ENCODE measurements around the gene CAMTA1. TPM values are rescaled to one million over a fixed set of nuclear protein-coding genes. Genes with fewer than 3 reads are reported as not detected.
"Not testable (repeated sequence)": the region's sequence is repeated elsewhere in the genome, so short reads cannot be mapped to it uniquely, and the experiment has no call there.

Gene CAMTA1, protein sequence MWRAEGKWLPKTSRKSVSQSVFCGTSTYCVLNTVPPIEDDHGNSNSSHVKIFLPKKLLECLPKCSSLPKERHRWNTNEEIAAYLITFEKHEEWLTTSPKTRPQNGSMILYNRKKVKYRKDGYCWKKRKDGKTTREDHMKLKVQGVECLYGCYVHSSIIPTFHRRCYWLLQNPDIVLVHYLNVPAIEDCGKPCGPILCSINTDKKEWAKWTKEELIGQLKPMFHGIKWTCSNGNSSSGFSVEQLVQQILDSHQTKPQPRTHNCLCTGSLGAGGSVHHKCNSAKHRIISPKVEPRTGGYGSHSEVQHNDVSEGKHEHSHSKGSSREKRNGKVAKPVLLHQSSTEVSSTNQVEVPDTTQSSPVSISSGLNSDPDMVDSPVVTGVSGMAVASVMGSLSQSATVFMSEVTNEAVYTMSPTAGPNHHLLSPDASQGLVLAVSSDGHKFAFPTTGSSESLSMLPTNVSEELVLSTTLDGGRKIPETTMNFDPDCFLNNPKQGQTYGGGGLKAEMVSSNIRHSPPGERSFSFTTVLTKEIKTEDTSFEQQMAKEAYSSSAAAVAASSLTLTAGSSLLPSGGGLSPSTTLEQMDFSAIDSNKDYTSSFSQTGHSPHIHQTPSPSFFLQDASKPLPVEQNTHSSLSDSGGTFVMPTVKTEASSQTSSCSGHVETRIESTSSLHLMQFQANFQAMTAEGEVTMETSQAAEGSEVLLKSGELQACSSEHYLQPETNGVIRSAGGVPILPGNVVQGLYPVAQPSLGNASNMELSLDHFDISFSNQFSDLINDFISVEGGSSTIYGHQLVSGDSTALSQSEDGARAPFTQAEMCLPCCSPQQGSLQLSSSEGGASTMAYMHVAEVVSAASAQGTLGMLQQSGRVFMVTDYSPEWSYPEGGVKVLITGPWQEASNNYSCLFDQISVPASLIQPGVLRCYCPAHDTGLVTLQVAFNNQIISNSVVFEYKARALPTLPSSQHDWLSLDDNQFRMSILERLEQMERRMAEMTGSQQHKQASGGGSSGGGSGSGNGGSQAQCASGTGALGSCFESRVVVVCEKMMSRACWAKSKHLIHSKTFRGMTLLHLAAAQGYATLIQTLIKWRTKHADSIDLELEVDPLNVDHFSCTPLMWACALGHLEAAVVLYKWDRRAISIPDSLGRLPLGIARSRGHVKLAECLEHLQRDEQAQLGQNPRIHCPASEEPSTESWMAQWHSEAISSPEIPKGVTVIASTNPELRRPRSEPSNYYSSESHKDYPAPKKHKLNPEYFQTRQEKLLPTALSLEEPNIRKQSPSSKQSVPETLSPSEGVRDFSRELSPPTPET (N-terminal part only)
- 10 to 100 TPM; 45.5 to 45.6 TPM for total RNA-seq

DNA sequence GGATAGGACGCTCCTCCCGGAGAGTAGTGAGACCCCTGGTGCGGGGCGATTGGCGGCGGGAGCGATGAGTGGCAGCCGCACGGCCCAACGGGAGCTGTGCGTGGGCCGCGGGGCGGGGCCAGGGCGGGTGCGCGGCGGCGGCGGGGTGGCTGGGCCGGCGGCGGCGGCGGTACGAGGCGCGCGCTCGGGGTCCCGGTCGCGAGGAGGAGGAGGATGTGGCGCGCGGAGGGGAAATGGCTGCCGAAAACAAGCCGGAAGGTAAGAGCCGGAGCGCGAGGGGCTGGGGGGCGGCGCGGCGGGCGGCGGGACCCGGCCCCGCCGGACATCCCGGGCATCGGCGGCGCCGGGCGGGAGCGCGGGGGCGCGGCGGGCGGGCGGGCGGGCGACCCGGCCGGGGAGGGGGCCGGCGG, at the start of gene CAMTA1:
Gene CAMTA1 (plus strand): TSS at position 137 of the 410 bp plus-strand sequence. CDS start 77 bp downstream, at position 214.
- DNase-seq, result peak; percentile 99
- Mint-ChIP-seq H3K27ac (peak within 1 kb of the TSS; percentile 98), H3K4me3 (peak within 1 kb of the TSS; percentile 98), H3K27me3 (no peaks in the 10 kb centered on the region), H3K9me3 (no peaks in the 10 kb centered on the region), H3K4me1 (peaks cover 37% of the 10 kb centered on the region), H3K36me3 (peaks cover 17% of the 10 kb centered on the region)
- POLR2A ChIA-PET, result interaction anchor here (0.5 to 2.1 kb wide), 9 partner anchors 16 to 1631 kb away, joined by 3 to 13 read pairs (median 6); partner anchors contain the start of gene DNAJC11
- ATAC-seq (ENCODE audit: low read depth), result peak; percentile 85

DNA sequence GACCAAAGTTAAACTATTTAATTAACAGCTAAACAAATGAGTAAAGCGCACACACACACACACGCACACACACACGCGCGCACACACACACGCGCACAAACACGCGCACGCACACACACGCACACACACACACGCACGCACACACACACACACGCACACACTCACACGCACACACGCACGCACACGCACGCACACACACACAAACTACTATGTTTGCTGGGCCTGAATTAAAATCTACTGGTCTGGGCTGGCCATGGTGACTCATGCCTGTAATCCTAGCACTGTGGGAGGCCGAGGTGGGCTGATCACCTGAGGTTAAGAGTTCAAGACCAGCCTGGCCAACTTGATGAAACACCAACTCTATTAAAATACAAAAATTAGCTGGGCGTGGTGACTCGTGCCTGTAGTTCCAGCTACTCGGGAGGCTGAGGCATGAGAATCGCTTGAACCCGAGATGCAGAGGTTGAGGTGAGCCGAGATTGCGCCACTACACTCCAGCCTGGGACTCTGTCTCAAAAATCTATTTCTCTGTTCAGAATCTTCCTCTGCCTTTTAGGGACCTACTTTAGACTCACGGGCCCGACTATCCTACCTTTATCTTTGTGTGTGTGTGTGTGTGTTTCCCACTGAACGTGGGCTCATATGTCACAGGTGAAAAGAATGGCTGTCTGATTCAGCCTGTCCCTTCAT, 46.1 kb upstream of the CAMTA1 start:
- Mint-ChIP-seq H3K36me3 (no peaks in the 10 kb centered on the region), H3K27ac (no peak overlapping the region)
- POLR2A ChIA-PET, result no interaction called here

GRCh38 chr1:6742676-6743188, 42.5 kb upstream of the CAMTA1 start:
- not testable (repeated sequence) for DNase-seq; H3K4me1 Mint-ChIP-seq; H3K4me3 Mint-ChIP-seq; H3K9me3 Mint-ChIP-seq; H3K27ac Mint-ChIP-seq; H3K27me3 Mint-ChIP-seq; ATAC-seq (ENCODE audit: low read depth); H3K36me3 Mint-ChIP-seq
- POLR2A ChIA-PET, result interaction anchor here (2.3 kb wide), 1 partner anchor 42 kb away, joined by 10 read pairs; the partner anchor contains the start of gene CAMTA1

More for the DNA sequence above, 46.1 kb upstream of the CAMTA1 start:
- DNase-seq (no peak), ATAC-seq (ENCODE audit: low read depth) (no peak)
- Mint-ChIP-seq H3K9me3 (no peaks in the 10 kb centered on the region), H3K27me3 (peaks cover 12% of the 10 kb centered on the region), H3K4me1 (peaks cover 1% of the 10 kb centered on the region), H3K4me3 (no peak overlapping the region)

GRCh38 chr1:6743189-6744101, 41.8 kb upstream of the CAMTA1 start:
- peak; percentile 42 for ATAC-seq (ENCODE audit: low read depth)
- H3K9me3 Mint-ChIP-seq, result no peaks in the 10 kb centered on the region
- H3K4me3 Mint-ChIP-seq, result no peak overlapping the region
- no peak overlapping the region for H3K27ac Mint-ChIP-seq
- peaks cover 1% of the 10 kb centered on the region for H3K4me1 Mint-ChIP-seq
- H3K36me3 Mint-ChIP-seq, result no peaks in the 10 kb centered on the region
- peak; percentile 63 for DNase-seq
- peaks cover 8% of the 10 kb centered on the region for H3K27me3 Mint-ChIP-seq
- POLR2A ChIA-PET, result interaction anchor here (2.3 kb wide), 1 partner anchor 41 kb away, joined by 10 read pairs; the partner anchor contains the start of gene CAMTA1

DNA sequence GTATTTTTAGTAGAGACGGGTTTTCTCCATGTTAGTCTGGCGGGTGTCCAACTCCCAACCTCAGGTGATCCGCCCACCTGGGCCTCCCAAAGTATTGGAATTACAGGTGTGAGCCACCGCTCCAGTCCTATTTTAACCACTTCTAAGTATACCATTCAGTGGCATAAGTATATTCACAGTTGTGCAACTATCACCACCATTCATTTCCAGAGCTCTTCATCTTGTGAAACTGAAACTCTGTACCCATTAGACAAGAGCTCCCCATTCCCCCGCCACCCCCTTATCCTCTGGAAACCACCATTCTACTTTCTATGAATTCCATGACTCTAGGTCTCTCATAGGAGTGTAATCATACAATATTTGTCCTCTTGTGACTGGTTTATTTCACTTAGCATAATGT, 40.2 kb upstream of the CAMTA1 start:
- no peak overlapping the region for H3K27ac Mint-ChIP-seq
- no peaks in the 10 kb centered on the region for H3K36me3 Mint-ChIP-seq
- DNase-seq, result no peak
- H3K4me1 Mint-ChIP-seq, result peaks cover 1% of the 10 kb centered on the region
- no peak overlapping the region for H3K4me3 Mint-ChIP-seq
- ATAC-seq (ENCODE audit: low read depth), result no peak
- POLR2A ChIA-PET, result no interaction called here
- H3K27me3 Mint-ChIP-seq, result peaks cover 18% of the 10 kb centered on the region
- H3K9me3 Mint-ChIP-seq, result no peaks in the 10 kb centered on the region

DNA sequence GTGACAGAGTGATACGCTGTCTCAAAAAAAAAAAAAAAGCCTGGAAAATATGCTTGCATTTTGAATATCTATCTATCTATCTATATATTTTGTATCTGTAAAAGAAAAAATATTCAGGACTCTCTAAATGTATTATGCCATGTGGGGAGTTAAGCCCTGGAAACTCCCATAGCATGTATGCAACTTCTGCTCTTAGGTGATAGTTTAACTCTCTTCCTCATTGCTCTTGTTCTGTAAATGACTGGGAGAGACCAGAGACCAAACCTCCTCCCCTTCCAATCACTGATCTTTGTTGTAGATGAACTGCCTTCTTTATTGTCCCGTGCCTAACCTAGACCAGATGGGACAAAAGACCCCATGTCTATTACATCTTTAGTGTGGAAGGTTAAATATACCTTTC, 37.6 kb upstream of the CAMTA1 start:
- H3K36me3 Mint-ChIP-seq, result no peaks in the 10 kb centered on the region
- H3K4me3 Mint-ChIP-seq, result no peak overlapping the region
- POLR2A ChIA-PET, result no interaction called here
- H3K27me3 Mint-ChIP-seq, result peaks cover 26% of the 10 kb centered on the region
- H3K27ac Mint-ChIP-seq, result no peak overlapping the region
- H3K4me1 Mint-ChIP-seq, result peaks cover 1% of the 10 kb centered on the region
- DNase-seq (no peak), ATAC-seq (ENCODE audit: low read depth) (no peak)
- no peaks in the 10 kb centered on the region for H3K9me3 Mint-ChIP-seq

GRCh38 chr1:6750490-6750889, 34.8 kb upstream of the CAMTA1 start:
- POLR2A ChIA-PET, result no interaction called here
- ATAC-seq (ENCODE audit: low read depth) (no peak), DNase-seq (no peak)
- H3K27ac Mint-ChIP-seq, result no peak overlapping the region
- no peaks in the 10 kb centered on the region for H3K36me3 Mint-ChIP-seq
- peaks cover 33% of the 10 kb centered on the region for H3K27me3 Mint-ChIP-seq
- no peaks in the 10 kb centered on the region for H3K9me3 Mint-ChIP-seq
- no peak overlapping the region for H3K4me3 Mint-ChIP-seq
- no peaks in the 10 kb centered on the region for H3K4me1 Mint-ChIP-seq

GRCh38 chr1:6753320-6754140, 31.7 kb upstream of the CAMTA1 start:
- Mint-ChIP-seq H3K36me3 (no peaks in the 10 kb centered on the region), H3K9me3 (no peaks in the 10 kb centered on the region), H3K4me1 (no peaks in the 10 kb centered on the region), H3K27me3 (peaks cover 33% of the 10 kb centered on the region), H3K27ac (no peak overlapping the region), H3K4me3 (no peak overlapping the region)
- DNase-seq (no peak), ATAC-seq (ENCODE audit: low read depth) (no peak)
- POLR2A ChIA-PET, result no interaction called here

- ATAC-seq (ENCODE audit: low read depth) (no peak), DNase-seq (no peak)
- POLR2A ChIA-PET, result interaction anchor here (0.7 kb wide), 1 partner anchor 21 kb away, joined by 6 read pairs; no protein-coding TSS in a partner anchor
- no peaks in the 10 kb centered on the region for H3K4me1 Mint-ChIP-seq
- no peak overlapping the region for H3K27ac Mint-ChIP-seq
- H3K4me3 Mint-ChIP-seq, result no peak overlapping the region
- H3K36me3 Mint-ChIP-seq, result no peaks in the 10 kb centered on the region
- H3K27me3 Mint-ChIP-seq, result peaks cover 16% of the 10 kb centered on the region
- no peaks in the 10 kb centered on the region for H3K9me3 Mint-ChIP-seq
Measured at GRCh38 chr1:6756457-6756856, 28.8 kb upstream of the CAMTA1 start.

DNA sequence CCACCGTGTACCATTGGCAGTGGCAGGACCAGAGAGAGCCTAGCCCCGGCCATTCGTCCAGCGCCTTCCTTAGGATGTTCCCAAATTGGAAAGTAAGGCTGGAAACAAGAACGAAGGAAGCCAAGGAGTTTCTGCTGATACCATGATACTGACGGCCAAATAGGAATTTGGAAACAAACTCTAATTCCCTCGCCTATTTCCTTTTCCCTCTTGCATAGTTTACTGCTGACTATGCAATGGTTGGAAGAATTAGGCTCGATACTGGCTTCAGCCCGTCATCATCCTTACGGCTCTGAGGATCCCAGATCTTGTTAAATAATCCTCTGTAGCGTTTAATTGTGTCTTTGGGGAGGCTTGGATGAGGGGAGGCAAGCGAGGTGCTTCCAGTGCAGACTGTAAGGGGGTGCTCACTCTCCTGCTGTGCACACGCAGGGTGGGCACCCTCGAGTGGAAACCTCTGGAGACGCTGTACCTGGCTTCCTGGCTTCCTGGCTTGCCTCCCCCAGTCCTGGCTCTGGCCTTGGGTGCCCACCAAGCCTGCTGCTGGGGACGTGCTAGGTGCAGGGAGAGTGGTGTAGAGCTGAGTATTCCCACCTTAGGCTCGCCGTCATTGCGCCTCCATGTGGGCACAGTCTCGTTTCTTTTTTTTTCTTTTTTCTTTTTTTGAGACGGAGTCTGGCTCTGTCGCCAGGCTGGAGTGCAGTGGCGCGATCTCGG, 27.4 kb upstream of the CAMTA1 start:
- H3K4me3 Mint-ChIP-seq, result no peak overlapping the region
- DNase-seq (no peak), ATAC-seq (ENCODE audit: low read depth) (no peak)
- H3K9me3 Mint-ChIP-seq, result no peaks in the 10 kb centered on the region
- POLR2A ChIA-PET, result no interaction called here
- H3K36me3 Mint-ChIP-seq, result no peaks in the 10 kb centered on the region
- no peak overlapping the region for H3K27ac Mint-ChIP-seq
- H3K27me3 Mint-ChIP-seq, result peaks cover 16% of the 10 kb centered on the region
- no peaks in the 10 kb centered on the region for H3K4me1 Mint-ChIP-seq
